Measurements from ENCODE around the gene STYXL2. TPM values are rescaled to one million over a fixed set of nuclear protein-coding genes. Genes with fewer than 3 reads are reported as not detected.

STYXL2 gene
- total and polyA plus RNA-seq, 4 donors = 0.02 to 0.57 (median 0.09) TPM

- peaks cover 0 to 3% (median 0%) of the 10 kb centered on the region in 4 donors for H3K9me3 ChIP-seq (ENCODE audit: control insufficient read depth in 4 of 4, insufficient read depth in 3 of 4, low read length in 3 of 4)
- H3K27me3 ChIP-seq (ENCODE audit: control insufficient read depth in 3 of 3, insufficient read depth in 3 of 3, low read length in 2 of 3) = peaks cover 0 to 13% (median 0%) of the 10 kb centered on the region in 3 donors
- no peak overlapping the region for H3K27ac ChIP-seq (ENCODE audit: low read depth in 1 of 2, low read length in 1 of 2)
- no peak overlapping the region for H3K4me3 ChIP-seq
- no peak overlapping the region for H3K9ac ChIP-seq (ENCODE audit: insufficient read depth in 1 of 2, low read length in 2 of 2)
- H3K4me1 ChIP-seq (ENCODE audit: control insufficient read depth in 5 of 5, insufficient read depth in 5 of 5, low read length in 5 of 5) = peaks cover 0 to 4% (median 0%) of the 10 kb centered on the region in 5 donors
- H3K36me3 ChIP-seq (ENCODE audit: control insufficient read depth in 4 of 4, insufficient read depth in 4 of 4, low read length in 4 of 4) = no peaks in the 10 kb centered on the region
- ATAC-seq (ENCODE audit: insufficient read depth, low FRiP score) (no peak), DNase-seq (no peak)
- no peak for TF ChIP-seq CTCF (IDR thresholded peaks at IDR 0.05; ENCODE audit: control extremely low read depth, extremely low read depth)
- WGBS, 2 donors = 91 to 93% methylated on average over 26 to 28 of the region's 28 CpGs
Measured at GRCh38 chr1:167126317-167126716, 32.4 kb downstream of the STYXL2 start.

GRCh38 chr1:167126811-167127210, 32.9 kb downstream of the STYXL2 start:
- DNase-seq (no peak), ATAC-seq (ENCODE audit: insufficient read depth, low FRiP score) (no peak)
- no peak overlapping the region for H3K9ac ChIP-seq (ENCODE audit: insufficient read depth in 1 of 2, low read length in 2 of 2)
- peaks cover 0 to 3% (median 0%) of the 10 kb centered on the region in 4 donors for H3K9me3 ChIP-seq (ENCODE audit: control insufficient read depth in 4 of 4, insufficient read depth in 3 of 4, low read length in 3 of 4)
- no peaks in the 10 kb centered on the region for H3K4me1 ChIP-seq (ENCODE audit: control insufficient read depth in 5 of 5, insufficient read depth in 5 of 5, low read length in 5 of 5)
- 90 to 93% methylated on average over 17 of the region's 17 CpGs for WGBS, 2 donors
- H3K4me3 ChIP-seq = no peak overlapping the region
- H3K27ac ChIP-seq (ENCODE audit: low read depth in 1 of 2, low read length in 1 of 2) = no peak overlapping the region
- H3K36me3 ChIP-seq (ENCODE audit: control insufficient read depth in 4 of 4, insufficient read depth in 4 of 4, low read length in 4 of 4) = no peaks in the 10 kb centered on the region
- peaks cover 0 to 13% (median 0%) of the 10 kb centered on the region in 3 donors for H3K27me3 ChIP-seq (ENCODE audit: control insufficient read depth in 3 of 3, insufficient read depth in 3 of 3, low read length in 2 of 3)
- no peak for TF ChIP-seq CTCF (IDR thresholded peaks at IDR 0.05; ENCODE audit: control extremely low read depth, extremely low read depth)

GRCh38 chr1:167127236-167127635, 33.4 kb downstream of the STYXL2 start:
- H3K4me1 ChIP-seq (ENCODE audit: control insufficient read depth in 5 of 5, insufficient read depth in 5 of 5, low read length in 5 of 5) = no peaks in the 10 kb centered on the region
- DNase-seq (no peak), ATAC-seq (ENCODE audit: insufficient read depth, low FRiP score) (no peak)
- no peak for TF ChIP-seq CTCF (IDR thresholded peaks at IDR 0.05; ENCODE audit: control extremely low read depth, extremely low read depth)
- no peak overlapping the region for H3K27ac ChIP-seq (ENCODE audit: low read depth in 1 of 2, low read length in 1 of 2)
- H3K27me3 ChIP-seq (ENCODE audit: control insufficient read depth in 3 of 3, insufficient read depth in 3 of 3, low read length in 2 of 3) = peaks cover 0 to 13% (median 0%) of the 10 kb centered on the region in 3 donors
- H3K36me3 ChIP-seq (ENCODE audit: control insufficient read depth in 4 of 4, insufficient read depth in 4 of 4, low read length in 4 of 4) = no peaks in the 10 kb centered on the region
- no peak overlapping the region for H3K4me3 ChIP-seq
- H3K9ac ChIP-seq (ENCODE audit: insufficient read depth in 1 of 2, low read length in 2 of 2) = no peak overlapping the region
- 96 to 97% methylated on average over 5 of the region's 5 CpGs for WGBS, 2 donors
- peaks cover 0 to 3% (median 0%) of the 10 kb centered on the region in 4 donors for H3K9me3 ChIP-seq (ENCODE audit: control insufficient read depth in 4 of 4, insufficient read depth in 3 of 4, low read length in 3 of 4)

GRCh38 chr1:167127661-167128060, 33.8 kb downstream of the STYXL2 start:
- Histone ChIP-seq H3K4me1 (ENCODE audit: control insufficient read depth in 5 of 5, insufficient read depth in 5 of 5, low read length in 5 of 5) (no peaks in the 10 kb centered on the region), H3K36me3 (ENCODE audit: control insufficient read depth in 4 of 4, insufficient read depth in 4 of 4, low read length in 4 of 4) (no peaks in the 10 kb centered on the region), H3K9me3 (ENCODE audit: control insufficient read depth in 4 of 4, insufficient read depth in 3 of 4, low read length in 3 of 4) (peaks cover 0 to 3% (median 0%) of the 10 kb centered on the region in 4 donors), H3K9ac (ENCODE audit: insufficient read depth in 1 of 2, low read length in 2 of 2) (no peak overlapping the region), H3K27me3 (ENCODE audit: control insufficient read depth in 3 of 3, insufficient read depth in 3 of 3, low read length in 2 of 3) (peaks cover 0 to 13% (median 0%) of the 10 kb centered on the region in 3 donors), H3K27ac (ENCODE audit: low read depth in 1 of 2, low read length in 1 of 2) (no peak overlapping the region), H3K4me3 (no peak overlapping the region)
- ATAC-seq (ENCODE audit: insufficient read depth, low FRiP score) = no peak
- TF ChIP-seq CTCF (IDR thresholded peaks at IDR 0.05; ENCODE audit: control extremely low read depth, extremely low read depth) = no peak
- 85 to 94% methylated on average over 5 of the region's 5 CpGs for WGBS, 2 donors
- DNase-seq = no peak
